ENCODE measurements around the gene CDK5RAP2.

CDK5RAP2 gene

DNA sequence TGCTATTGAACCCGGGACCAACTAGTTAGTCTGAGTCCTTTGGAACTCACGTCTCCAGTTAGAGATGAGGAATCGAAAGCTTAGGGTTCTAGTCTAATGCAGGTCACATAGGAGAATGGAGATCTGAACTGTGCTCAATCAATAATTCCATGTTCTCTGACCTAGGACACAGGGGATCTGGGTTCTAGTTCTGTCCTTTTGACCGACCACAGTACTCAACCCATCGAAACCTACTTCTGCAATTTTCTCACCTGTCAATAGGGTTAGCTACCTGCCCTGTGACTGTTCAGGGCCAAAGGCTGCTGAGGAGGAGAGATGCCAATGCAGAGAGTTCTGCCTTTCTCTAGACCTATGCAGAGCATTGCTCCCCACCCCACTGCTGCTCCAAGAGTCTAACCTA lies 187.7 kb downstream of the CDK5RAP2 start:
- no peaks in the 10 kb centered on the region for H4K20me1 ChIP-seq (ENCODE audit: insufficient read depth, low read length)
- DNase-seq (no peak), ATAC-seq (ENCODE audit: insufficient read depth, low read depth) (no peak)
- H3K27me3 ChIP-seq (ENCODE audit: insufficient read depth, low read length, poor library complexity) = no peaks in the 10 kb centered on the region
- no peak overlapping the region for H3K27ac ChIP-seq (ENCODE audit: low read length)
- H3K4me2 ChIP-seq (ENCODE audit: insufficient read depth, low read length) = no peak overlapping the region
- no peak overlapping the region for H3K9ac ChIP-seq (ENCODE audit: low read depth, low read length)
- H3K36me3 ChIP-seq (ENCODE audit: insufficient read depth, low read length) = peaks cover 95% of the 10 kb centered on the region
- peaks cover 20% of the 10 kb centered on the region for H3K4me1 ChIP-seq (ENCODE audit: insufficient read depth, low read length)
- H2AFZ ChIP-seq (ENCODE audit: low read depth, low read length) = no peak overlapping the region
- no peak overlapping the region for H3K4me3 ChIP-seq (ENCODE audit: low read depth in 1 of 2, low read length in 2 of 2)
- TF ChIP-seq, protein P1, sequence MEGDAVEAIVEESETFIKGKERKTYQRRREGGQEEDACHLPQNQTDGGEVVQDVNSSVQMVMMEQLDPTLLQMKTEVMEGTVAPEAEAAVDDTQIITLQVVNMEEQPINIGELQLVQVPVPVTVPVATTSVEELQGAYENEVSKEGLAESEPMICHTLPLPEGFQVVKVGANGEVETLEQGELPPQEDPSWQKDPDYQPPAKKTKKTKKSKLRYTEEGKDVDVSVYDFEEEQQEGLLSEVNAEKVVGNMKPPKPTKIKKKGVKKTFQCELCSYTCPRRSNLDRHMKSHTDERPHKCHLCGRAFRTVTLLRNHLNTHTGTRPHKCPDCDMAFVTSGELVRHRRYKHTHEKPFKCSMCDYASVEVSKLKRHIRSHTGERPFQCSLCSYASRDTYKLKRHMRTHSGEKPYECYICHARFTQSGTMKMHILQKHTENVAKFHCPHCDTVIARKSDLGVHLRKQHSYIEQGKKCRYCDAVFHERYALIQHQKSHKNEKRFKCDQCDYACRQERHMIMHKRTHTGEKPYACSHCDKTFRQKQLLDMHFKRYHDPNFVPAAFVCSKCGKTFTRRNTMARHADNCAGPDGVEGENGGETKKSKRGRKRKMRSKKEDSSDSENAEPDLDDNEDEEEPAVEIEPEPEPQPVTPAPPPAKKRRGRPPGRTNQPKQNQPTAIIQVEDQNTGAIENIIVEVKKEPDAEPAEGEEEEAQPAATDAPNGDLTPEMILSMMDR (IDR thresholded peaks at IDR 0.05; ENCODE audit: borderline replicate concordance, extremely low read depth, low read length, poor library complexity, severe bottlenecking) = no peak
- TF ChIP-seq EZH2 (IDR thresholded peaks at IDR 0.05; ENCODE audit: borderline replicate concordance, low read depth, low read length, severe bottlenecking) = no peak
- H3K79me2 ChIP-seq (ENCODE audit: insufficient read depth, low read length) = no peaks in the 10 kb centered on the region
- H3K9me3 ChIP-seq (ENCODE audit: insufficient read depth, low read length, severe bottlenecking) = no peaks in the 10 kb centered on the region

- peaks cover 20% of the 10 kb centered on the region for H3K4me1 ChIP-seq (ENCODE audit: insufficient read depth, low read length)
- peaks cover 91% of the 10 kb centered on the region for H3K36me3 ChIP-seq (ENCODE audit: insufficient read depth, low read length)
- TF ChIP-seq, protein P1 (IDR thresholded peaks at IDR 0.05; ENCODE audit: borderline replicate concordance, extremely low read depth, low read length, poor library complexity, severe bottlenecking) = no peak
- no peak for TF ChIP-seq EZH2 (IDR thresholded peaks at IDR 0.05; ENCODE audit: borderline replicate concordance, low read depth, low read length, severe bottlenecking)
- no peak for DNase-seq
- no peaks in the 10 kb centered on the region for H3K9me3 ChIP-seq (ENCODE audit: insufficient read depth, low read length, severe bottlenecking)
- H3K79me2 ChIP-seq (ENCODE audit: insufficient read depth, low read length) = no peaks in the 10 kb centered on the region
- no peak overlapping the region for H3K4me2 ChIP-seq (ENCODE audit: insufficient read depth, low read length)
- 0 out of 2 replicates have a peak, but pooled peaks cover under 1% of the 10 kb centered on the region for H4K20me1 ChIP-seq (ENCODE audit: insufficient read depth, low read length)
- ATAC-seq (ENCODE audit: insufficient read depth, low read depth) = no peak
- H3K9ac ChIP-seq (ENCODE audit: low read depth, low read length) = no peak overlapping the region
- H2AFZ ChIP-seq (ENCODE audit: low read depth, low read length) = no peak overlapping the region
- no peak overlapping the region for H3K27ac ChIP-seq (ENCODE audit: low read length)
- no peak overlapping the region for H3K4me3 ChIP-seq (ENCODE audit: low read depth in 1 of 2, low read length in 2 of 2)
- H3K27me3 ChIP-seq (ENCODE audit: insufficient read depth, low read length, poor library complexity) = no peaks in the 10 kb centered on the region
These were observed 188.3 kb downstream of the CDK5RAP2 start for GRCh38 chr9:120391691-120392090.

DNA sequence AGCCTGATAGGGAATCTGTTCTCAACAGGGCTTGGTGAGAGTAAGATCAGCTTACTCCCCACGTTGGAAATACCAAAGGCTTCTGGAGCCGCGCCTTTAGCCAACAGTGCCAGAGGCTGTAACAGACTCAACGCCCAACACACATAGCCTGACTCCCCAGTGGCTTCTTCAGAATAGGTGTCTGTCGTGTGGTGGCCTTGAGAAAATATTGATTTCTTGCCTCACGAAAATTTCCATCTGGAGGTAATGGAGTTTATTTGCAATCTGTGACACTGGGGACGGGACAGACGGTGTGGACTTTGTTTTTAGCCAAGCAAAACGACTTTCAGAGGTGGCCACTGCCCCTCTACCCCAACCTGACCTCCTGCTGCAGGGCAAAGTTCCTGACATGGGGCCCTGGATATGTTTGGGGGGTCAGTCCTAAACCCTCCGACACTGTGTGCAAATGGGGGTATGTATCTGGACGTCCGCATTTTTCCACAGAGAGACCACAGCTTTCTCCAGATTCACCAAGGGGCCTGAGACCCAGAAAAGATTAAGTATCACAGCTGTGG lies 189.3 kb downstream of the CDK5RAP2 start:
- Histone ChIP-seq H3K79me2 (ENCODE audit: insufficient read depth, low read length) (no peaks in the 10 kb centered on the region), H3K36me3 (ENCODE audit: insufficient read depth, low read length) (peaks cover 83% of the 10 kb centered on the region), H3K27ac (ENCODE audit: low read length) (no peak overlapping the region), H3K27me3 (ENCODE audit: insufficient read depth, low read length, poor library complexity) (no peaks in the 10 kb centered on the region), H3K4me1 (ENCODE audit: insufficient read depth, low read length) (peaks cover 18% of the 10 kb centered on the region), H2AFZ (ENCODE audit: low read depth, low read length) (no peak overlapping the region), H3K9ac (ENCODE audit: low read depth, low read length) (no peak overlapping the region), H3K9me3 (ENCODE audit: insufficient read depth, low read length, severe bottlenecking) (no peaks in the 10 kb centered on the region), H3K4me2 (ENCODE audit: insufficient read depth, low read length) (no peak overlapping the region), H4K20me1 (ENCODE audit: insufficient read depth, low read length) (0 out of 2 replicates have a peak, but pooled peaks cover 2% of the 10 kb centered on the region), H3K4me3 (ENCODE audit: low read depth in 1 of 2, low read length in 2 of 2) (no peak overlapping the region)
- ATAC-seq (ENCODE audit: insufficient read depth, low read depth) (no peak), DNase-seq (no peak)
- TF ChIP-seq, protein P1 (IDR thresholded peaks at IDR 0.05; ENCODE audit: borderline replicate concordance, extremely low read depth, low read length, poor library complexity, severe bottlenecking) = no peak
- TF ChIP-seq EZH2 (IDR thresholded peaks at IDR 0.05; ENCODE audit: borderline replicate concordance, low read depth, low read length, severe bottlenecking) = no peak
